Lung (tissue), 12 donors: ENCODE results near the gene INMT. TPM values are rescaled to one million over a fixed set of nuclear protein-coding genes. Genes with fewer than 3 reads are reported as not detected.
A peak's percentile ranks its signal among the peaks of the same experiment; 100 is the strongest.

ENCODE experiments used
- ATAC-seq: fragments of 200-7000 bp; cut with Tn5 transposase; one replicate; pipeline ENCODE4 v1.9.1; 2020; ENCODE audit warnings: moderate number of reproducible peaks; ENCODE audit not compliant: insufficient read depth, low FRiP score
- DNase-seq, 3 donors: peaks; one replicate each; pipeline ENCODE4 v3.0.0-alpha.2; 2013 to 2017
- H3K27ac ChIP-seq, 2 donors: one replicate each; pipeline ENCODE4 v1.5.1; 2013; ENCODE audit warnings: mild to moderate bottlenecking in 2 of 2, moderate library complexity in 2 of 2, control low read depth in 1 of 2, inconsistent platforms in 1 of 2, low read depth in 1 of 2, low read length in 1 of 2
- H3K27me3 ChIP-seq, 3 donors: one replicate each; pipeline ENCODE4 v1.5.1; 2013; ENCODE audit warnings: low read length in 2 of 3; ENCODE audit not compliant: control insufficient read depth in 3 of 3, insufficient read depth in 3 of 3
- H3K36me3 ChIP-seq, 4 donors: one replicate each; pipeline ENCODE4 v1.5.1; 2013; ENCODE audit warnings: low read length in 4 of 4, mild to moderate bottlenecking in 1 of 4, moderate library complexity in 1 of 4; ENCODE audit not compliant: control insufficient read depth in 4 of 4, insufficient read depth in 4 of 4
- H3K4me1 ChIP-seq, 5 donors: one replicate each; pipeline ENCODE4 v1.5.1; 2013; ENCODE audit warnings: low read length in 5 of 5, mild to moderate bottlenecking in 2 of 5, moderate library complexity in 1 of 5; ENCODE audit not compliant: control insufficient read depth in 5 of 5, insufficient read depth in 5 of 5
- H3K4me3 ChIP-seq: one replicate; pipeline ENCODE4 v1.5.1; 2013; ENCODE audit warnings: mild to moderate bottlenecking, control low read depth, moderate library complexity
- H3K9ac ChIP-seq, 2 donors: one replicate each; pipeline ENCODE4 v1.5.1; 2013; ENCODE audit warnings: low read length in 2 of 2, control low read depth in 1 of 2; ENCODE audit not compliant: insufficient read depth in 1 of 2
- H3K9me3 ChIP-seq, 4 donors: one replicate each; pipeline ENCODE4 v1.5.1; 2013; ENCODE audit warnings: low read length in 3 of 4, mild to moderate bottlenecking in 1 of 4, moderate library complexity in 1 of 4; ENCODE audit not compliant: control insufficient read depth in 4 of 4, insufficient read depth in 3 of 4
- WGBS, 2 donors: extraction: QIAGEN DNeasy Blood & Tissue Kit; methylation state at CpG; one replicate each; pipeline ENCODE4 v1.1.7; 2013; 5-methylcytosine and 5-hydroxymethylcytosine counted together
- polyA plus RNA-seq, 2 donors: library from polyadenylated mRNA; stranded (reverse); fragments of 200-250 nt; gene quantifications; one replicate each; pipeline ENCODE4 v1.2.1, GENCODE V29; 2013
- total RNA-seq, 2 donors: library from RNA; depleted of rRNA in 1 of 2; stranded (reverse); fragments of >200 nt in 1 of 2; gene quantifications; one replicate each; pipeline ENCODE4 v1.2.1, GENCODE V29; 2014 to 2021
- TF ChIP-seq, protein P1 (sequence below): IDR thresholded peaks from 2 replicates; pipeline ENCODE4 v1.5.1; 2012; ENCODE audit warnings: mild to moderate bottlenecking; ENCODE audit errors: control extremely low read depth, extremely low read depth
- donor health status: control.
- donor health status: control.
- donor health status: Bipolar disorder and iron deficiency.
- donor health status: healthy.
- donor health status: DM: yes; HTN: yes; CAD: no.

INMT gene
- total and polyA plus RNA-seq, 4 donors: 88.7 to 200 (median 127) TPM

DNA sequence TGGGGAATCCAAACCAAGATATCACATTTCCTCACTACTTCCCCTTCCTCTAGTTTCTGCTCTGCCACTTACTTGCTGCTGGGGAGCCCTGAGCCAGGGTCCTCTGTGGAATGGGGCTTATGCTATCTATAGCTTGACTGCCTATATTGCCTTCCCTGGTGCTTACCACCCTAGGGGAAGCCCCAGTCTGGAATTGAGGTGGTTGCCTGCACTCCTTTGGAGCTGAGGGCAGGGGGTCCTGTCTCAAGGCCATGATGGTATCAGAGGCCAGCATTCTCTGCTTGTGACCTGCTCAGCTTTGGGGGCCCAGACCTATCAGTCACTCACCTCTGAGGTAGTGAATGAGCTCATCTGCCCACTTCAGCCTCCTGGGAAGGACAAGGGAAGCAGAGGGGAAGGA lies 29.3 kb upstream of the INMT start:
- no peak overlapping the region for H3K27ac ChIP-seq
- no peak overlapping the region for H3K9ac ChIP-seq
- ATAC-seq (no peak), DNase-seq (no peak)
- TF ChIP-seq, protein P1, sequence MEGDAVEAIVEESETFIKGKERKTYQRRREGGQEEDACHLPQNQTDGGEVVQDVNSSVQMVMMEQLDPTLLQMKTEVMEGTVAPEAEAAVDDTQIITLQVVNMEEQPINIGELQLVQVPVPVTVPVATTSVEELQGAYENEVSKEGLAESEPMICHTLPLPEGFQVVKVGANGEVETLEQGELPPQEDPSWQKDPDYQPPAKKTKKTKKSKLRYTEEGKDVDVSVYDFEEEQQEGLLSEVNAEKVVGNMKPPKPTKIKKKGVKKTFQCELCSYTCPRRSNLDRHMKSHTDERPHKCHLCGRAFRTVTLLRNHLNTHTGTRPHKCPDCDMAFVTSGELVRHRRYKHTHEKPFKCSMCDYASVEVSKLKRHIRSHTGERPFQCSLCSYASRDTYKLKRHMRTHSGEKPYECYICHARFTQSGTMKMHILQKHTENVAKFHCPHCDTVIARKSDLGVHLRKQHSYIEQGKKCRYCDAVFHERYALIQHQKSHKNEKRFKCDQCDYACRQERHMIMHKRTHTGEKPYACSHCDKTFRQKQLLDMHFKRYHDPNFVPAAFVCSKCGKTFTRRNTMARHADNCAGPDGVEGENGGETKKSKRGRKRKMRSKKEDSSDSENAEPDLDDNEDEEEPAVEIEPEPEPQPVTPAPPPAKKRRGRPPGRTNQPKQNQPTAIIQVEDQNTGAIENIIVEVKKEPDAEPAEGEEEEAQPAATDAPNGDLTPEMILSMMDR: no peak
- H3K4me3 ChIP-seq: no peak overlapping the region
- H3K4me1 ChIP-seq: peaks cover 0 to 6% (median 0%) of the 10 kb centered on the region in 5 donors
- H3K36me3 ChIP-seq: no peaks in the 10 kb centered on the region
- H3K9me3 ChIP-seq: peaks cover 0 to 10% (median 2%) of the 10 kb centered on the region in 4 donors
- H3K27me3 ChIP-seq: peaks cover 0 to 6% (median 0%) of the 10 kb centered on the region in 3 donors

DNA sequence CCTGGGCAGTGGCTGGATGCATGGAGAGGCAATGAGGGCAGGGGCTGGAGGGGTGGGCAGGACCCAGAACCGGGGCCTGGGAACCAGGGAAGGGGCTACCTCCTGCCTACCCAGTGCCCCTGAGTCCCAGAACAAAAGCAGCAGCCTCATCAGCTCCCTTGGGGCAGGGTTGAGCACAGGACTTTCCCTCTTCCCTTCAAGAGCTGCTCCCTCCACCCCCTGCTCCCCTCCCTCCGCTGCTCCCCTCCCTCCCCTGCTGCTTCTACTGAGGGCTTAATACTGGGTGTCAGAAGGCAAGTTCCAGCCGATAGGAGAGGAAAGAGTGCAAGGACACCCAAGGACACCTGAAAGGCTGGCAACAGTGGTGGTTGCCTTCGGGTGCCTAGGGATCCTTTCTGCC lies 28.2 kb upstream of the INMT start:
- TF ChIP-seq, protein P1: no peak
- Histone ChIP-seq H3K4me1 (peaks cover 0 to 6% (median 0%) of the 10 kb centered on the region in 5 donors), H3K4me3 (no peak overlapping the region), H3K36me3 (no peaks in the 10 kb centered on the region), H3K9ac (no peak overlapping the region), H3K9me3 (peaks cover 0 to 7% (median 0%) of the 10 kb centered on the region in 4 donors), H3K27me3 (peaks cover 0 to 6% (median 0%) of the 10 kb centered on the region in 3 donors), H3K27ac (no peak overlapping the region)
- DNase-seq (no peak), ATAC-seq (no peak)
- WGBS, 2 donors: 80 to 95% methylated on average over 3 to 4 of the region's 4 CpGs

DNA sequence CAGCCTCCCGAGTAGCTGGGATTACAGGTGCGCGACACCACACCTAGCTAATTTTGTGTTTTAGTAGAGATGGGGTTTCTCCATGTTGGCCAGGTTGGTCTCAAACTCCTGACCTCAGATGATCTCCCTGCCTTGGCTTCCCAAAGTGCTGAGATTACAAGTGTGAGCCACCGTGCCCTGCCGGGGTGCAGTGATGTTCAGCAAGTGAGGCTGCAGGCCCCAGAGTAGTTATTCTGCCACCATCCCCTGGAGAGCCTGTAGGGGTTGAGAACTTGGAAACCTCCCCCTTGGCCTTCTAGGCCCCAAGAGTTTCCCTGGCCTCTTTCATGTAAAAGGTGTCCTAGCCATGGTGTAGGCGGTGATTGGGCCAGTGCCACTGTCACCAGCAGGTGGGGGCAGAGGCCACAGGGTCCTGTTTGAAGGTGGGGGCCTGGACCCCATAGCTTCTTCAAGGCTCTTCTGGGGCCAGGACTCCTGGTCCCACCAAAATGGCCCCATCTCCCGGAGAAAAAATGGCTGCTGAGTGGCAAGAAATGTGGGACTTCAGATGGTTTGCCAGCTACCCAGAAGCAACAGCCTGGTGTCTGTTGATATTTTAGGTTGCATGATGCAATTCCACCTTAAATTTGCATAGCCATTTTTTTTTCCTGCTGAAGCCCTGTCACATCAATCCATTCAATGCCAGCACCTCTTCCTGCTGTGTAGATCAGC lies 25.5 kb upstream of the INMT start:
- ATAC-seq (no peak), DNase-seq (no peak)
- Histone ChIP-seq H3K9ac (no peak overlapping the region), H3K27me3 (peaks cover 0 to 6% (median 0%) of the 10 kb centered on the region in 3 donors), H3K27ac (peak overlapping the region in 1 of 2 donors; percentile 20), H3K4me3 (no peak overlapping the region), H3K4me1 (peaks cover 0 to 6% (median 0%) of the 10 kb centered on the region in 5 donors), H3K9me3 (peaks cover 0 to 2% (median 0%) of the 10 kb centered on the region in 4 donors), H3K36me3 (no peaks in the 10 kb centered on the region)
- WGBS, 2 donors: 97 to 98% methylated on average over 7 of the region's 7 CpGs
- TF ChIP-seq, protein P1: no peak
